NCI-H526 (cell line): ENCODE data around the gene ATP9B.

Source experiments
- DNase-seq, 2 experiments: peaks; one replicate each; lab custom pipeline; 2025; lab: John Stamatoyannopoulos, UW

Gene ATP9B

DNA sequence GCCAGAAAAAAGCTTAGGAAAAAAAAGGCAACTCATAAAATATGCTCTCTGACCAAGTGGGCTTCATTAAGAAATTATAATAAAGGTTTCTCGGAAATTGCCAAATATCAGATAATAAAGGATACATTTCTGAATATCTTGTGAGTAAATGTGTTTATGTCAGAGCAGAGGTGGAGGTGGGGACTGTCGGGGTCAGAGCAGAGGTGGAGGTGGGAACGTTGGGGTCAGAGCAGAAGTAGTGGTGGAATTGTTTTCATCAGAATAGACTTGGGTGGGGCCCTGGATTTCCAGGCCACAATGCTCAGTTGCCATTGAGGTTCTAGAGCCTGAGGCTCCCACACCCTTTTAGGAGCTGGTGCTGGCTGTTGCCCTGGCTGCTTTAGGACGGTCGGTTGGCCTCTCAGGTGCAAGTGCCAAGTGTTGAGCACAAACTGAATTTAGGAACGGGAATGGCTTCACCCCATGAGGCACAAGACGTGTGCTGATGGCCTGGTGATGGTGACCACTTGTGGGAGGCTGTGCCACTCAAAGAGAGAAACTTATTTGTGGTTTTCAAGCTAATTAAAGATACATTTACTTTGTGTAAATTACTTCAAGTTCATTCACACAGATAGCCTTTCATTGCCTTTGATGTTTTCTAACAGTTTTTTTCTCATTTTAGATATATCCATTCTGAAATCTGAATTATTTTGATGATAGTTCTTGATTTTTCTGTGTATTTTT is 131.5 kb downstream of the ATP9B start:
- no peak for DNase-seq

DNA sequence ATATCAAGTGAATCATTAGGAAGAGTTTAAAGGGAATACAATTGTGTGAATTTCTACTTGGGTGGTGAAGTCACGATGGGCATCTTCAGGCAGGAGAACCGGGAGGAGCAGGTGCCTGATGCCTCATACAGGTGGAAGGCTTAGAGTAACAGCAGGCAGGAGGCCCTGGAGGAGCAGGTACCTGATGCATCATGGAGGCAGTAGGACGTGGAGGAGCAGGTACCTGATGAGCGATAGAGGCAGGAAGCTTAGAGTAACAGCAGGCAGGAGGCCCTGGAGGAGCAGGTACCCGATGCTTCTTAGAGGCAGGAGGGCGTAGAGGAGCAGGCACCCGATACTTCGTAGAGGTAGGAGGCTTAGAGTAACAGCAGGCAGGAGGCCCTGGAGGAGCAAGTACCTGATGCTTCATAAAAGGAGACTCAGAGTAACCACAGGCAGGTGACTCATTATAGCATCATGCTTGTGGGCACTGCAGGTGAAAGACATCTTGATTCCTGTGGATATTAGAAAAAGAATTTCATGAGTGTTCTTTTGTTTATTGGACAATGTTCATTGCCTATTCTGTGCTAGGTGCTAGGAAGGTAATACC is 133.9 kb downstream of the ATP9B start:
- DNase-seq = no peak

DNA sequence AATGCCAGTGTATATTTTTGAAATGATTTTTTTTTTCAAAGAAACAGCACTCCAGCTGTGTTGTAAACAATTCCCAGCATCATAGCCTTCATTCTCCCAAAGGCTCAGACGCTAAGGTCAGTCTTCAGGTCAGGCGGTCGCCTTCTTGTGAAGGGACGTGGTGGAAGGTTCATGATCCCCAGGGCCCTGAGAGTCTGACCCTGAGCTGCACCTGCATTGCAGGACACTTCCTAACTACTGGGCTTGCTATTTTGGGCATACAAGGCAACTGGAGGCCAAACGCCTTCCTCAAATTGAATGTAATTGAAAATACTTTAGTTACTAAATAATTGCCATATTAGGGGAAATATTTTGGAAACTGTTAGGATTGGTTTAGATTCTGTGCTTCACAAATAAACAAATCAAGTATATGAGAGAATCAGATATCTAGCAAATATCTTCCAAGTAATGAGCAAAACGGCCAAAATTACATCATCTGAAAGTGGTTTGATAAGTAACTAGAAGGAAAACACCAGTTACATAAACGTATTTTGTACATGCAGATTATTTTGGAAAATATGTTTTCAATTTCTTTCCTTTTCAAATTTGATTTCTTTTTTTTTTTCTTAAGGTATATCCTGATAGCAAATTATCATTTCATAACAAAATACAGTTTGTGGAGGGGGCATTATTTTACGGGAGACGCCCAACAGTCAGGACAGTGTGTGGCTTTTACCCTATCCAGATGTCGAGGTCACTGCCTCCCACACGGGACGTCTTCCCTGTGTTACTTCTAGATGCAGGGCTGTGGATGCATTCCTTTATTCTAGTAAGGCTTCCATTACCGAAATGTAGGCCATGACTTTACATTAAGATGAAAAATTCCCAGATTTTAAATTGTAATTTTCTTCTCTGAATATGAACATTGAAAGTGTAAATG is 136.0 kb downstream of the ATP9B start:
- no peak for DNase-seq

DNA sequence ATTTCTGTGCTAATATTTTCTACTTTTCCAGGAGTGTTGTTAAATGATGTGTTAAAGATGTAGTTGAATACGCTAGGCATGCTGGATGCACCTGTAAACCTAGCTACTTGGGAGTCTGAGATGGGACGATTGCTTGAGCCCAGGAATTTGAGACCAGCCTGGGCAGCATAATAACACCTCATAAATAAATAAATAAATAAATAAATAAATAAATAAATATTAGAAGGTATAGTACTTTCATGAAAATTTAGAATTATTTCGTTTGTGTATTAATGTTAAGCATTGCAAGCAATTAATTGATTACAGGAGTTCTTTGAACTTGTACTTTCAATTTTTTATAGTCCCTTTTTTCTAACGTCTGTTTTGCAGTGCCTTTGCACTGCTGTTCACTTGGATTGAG is 137.2 kb downstream of the ATP9B start:
- no peak for DNase-seq

DNA sequence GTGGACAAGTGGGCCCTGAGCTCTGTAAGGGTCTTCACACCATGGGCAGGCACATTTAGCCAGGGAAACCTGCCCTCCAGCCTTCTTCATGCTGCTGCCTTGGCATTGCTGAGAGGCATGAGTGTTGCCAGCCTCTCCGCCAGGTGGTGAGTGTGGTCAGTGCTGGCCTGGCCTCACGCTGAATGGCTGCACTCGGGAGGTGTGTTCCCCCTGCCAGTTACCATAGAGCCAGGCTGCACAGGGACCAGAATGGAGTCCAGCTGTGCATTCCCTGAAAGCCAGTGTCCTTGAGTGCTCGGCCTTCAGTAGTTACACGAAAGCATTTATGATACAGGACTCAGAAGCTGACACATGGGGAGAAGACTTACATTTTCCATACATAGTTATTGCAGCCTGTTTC is 139.7 kb downstream of the ATP9B start:
- DNase-seq = no peak

DNA sequence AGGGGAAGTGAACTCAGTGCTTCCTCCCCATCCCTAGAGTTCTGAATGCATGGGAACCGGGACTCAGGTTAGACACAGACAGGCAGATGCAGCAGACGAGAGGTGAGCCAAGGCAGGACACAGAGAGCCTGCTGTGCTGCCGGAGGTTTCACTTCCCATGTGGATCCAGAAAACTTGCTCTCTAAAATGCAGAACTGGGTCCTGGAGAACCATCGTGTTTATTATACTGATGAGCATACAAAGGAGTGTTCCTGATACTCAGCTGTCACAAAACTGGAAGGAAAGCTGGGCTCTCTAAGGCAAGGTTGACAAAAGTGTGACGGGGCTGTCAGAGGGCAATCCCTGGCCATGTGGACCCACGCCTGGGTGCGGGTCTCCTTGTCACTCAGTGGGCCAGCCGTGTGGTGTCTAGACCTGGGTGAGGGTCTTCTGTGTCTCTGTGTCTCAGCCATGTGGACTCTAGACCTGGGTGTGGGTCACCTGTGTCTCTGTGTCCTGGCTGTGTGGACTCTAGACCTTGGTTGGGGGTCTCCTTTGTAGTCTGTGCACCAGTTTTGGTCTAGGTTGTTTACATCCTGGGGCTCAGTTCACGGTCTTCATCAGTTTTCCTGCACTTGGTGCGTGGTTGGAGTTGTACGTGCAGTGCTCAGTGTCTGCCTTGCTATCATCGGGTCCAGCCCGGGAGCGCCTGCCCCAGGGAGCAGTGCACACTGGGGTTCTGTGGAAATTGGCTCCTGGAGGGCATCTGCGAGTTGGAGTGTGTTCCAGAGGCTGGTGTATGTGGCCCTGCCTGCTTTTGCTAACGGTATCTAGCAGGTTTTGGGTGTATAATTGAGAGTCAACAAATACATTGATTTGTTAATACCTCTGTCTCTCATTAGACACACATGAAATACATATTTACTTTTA is 141.1 kb downstream of the ATP9B start:
- no peak for DNase-seq

DNA sequence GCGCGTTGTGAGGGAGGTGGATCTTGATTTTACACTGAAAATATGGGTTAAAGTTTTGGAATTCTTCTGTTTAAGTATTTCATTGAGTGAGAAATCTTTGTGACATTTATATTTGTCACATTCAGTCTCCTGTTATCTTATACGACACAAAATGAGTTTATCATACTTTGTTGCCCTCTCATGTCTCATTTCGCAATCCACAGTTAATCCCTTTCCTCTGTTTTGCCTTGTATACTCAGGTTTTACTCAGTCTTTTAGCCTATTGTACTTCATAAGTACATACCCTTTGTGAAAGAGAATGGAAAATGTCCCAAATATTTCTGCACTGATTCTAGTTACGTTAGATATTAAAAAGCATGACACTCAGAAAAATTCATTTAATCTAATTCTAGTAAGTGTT is 142.7 kb downstream of the ATP9B start:
- DNase-seq = no peak

DNA sequence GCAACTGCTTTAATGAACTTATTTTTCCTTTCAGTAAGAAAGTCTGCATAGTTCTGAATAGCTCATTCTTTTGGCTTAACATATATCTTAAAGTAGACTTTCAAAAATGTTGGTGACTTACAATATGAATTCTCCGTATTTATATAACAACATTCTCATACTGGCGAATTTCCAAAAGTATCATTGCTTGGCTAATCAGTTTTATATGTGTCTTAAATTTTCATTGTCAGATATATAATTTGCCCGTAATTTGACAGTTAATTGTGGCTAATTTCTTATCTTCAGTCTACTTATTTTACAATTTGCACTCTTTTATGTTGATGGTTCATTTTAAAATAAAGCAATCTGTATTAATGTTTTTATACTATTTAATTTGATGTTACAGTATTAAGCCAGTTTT is 144.9 kb downstream of the ATP9B start:
- no peak for DNase-seq

DNA sequence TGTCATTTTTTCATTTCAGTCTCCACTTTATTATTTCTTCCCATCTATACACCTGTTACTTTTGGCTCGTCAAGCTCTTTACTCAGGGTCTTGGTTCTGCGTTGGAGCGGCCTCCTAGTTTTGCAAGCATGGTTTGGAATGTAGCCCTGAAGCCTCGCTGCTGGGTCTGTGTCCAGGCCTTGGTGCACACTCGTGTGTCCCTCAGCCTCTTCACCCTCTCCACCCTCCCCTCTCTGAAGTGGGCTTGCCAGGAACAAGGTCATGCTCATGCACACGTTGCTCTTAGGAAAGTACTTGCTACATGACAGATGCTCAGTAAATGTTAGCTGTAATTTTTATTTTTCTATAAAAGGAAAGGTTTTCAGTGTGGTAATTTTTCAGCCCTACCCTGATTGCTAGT is 147.0 kb downstream of the ATP9B start:
- no peak for DNase-seq

DNA sequence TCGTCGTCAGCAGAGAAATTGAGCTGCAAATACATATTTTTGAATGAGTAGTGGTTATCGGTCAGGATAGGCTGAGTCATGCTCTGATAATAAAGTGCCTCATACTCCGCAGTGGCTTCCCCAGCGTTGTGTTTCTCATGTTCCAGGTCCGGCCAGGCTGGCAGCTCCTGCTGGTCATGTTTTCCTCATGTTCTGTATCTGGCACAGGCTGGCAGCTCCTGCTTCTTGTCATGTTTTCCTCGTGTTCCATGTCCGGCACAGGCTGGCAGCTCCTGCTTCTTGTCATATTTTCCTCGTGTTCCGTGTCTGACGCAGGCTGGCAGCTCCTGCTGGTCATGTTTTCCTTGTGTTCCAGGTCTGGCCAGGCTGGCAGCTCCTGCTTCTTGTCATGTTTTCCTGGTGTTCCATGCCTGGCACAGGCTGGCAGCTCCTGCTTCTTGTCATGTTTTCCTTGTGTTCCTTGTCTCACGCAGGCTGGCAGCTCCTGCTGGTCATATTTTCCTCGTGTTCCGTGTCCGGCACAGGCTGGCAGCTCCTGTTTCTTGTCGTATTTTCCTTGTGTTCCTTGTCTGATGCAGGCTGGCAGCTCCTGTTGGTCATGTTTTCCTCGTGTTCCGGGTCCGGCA is 148.9 kb downstream of the ATP9B start:
- no peak for DNase-seq

DNA sequence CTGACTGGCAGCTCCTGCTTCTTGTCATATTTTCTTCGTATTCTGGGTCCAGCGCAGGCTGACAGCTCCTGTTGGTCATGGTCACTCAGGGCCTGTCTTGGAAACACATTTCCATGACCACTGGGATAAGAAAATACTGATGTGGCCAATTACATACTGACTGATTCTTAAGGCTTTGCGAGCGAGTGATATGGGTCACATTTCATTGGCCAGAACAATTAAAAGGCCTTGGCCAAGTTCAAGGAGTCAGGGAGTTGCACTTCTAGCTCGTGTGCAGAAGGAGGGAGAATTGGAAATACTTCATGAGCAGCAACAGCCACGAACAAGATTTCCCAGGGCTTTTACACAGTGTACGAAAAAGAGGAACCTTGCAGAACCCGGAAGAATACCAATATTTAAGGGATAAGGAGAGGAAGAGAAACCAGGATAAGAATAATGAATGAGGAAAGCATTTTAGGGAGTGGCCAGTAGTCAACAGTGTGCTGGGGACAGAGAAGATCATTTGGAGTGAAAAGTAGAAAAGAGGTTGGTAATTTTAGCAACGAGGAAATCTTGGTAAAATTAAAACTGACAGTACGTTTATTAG is 149.5 kb downstream of the ATP9B start:
- DNase-seq = no peak

DNA sequence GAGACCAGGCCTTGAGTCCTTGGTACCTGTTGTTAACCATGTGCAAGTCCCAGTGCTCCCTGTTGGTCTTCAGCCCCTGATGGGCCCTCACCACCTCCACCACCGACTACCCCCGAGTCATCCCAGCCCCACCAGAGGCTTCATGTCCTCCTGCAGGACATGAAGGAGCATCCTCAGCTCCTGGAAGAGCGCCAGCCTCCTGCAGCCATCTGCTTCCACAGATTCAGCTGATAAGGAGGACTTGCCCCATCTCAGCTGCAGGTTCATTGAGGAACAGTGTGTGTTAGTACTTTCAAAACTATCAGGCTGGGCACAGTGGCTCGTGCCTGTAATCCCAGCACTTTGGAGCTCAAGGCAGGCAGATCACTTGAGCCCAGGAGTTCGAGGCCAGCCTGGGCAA is 151.9 kb downstream of the ATP9B start:
- no peak for DNase-seq

DNA sequence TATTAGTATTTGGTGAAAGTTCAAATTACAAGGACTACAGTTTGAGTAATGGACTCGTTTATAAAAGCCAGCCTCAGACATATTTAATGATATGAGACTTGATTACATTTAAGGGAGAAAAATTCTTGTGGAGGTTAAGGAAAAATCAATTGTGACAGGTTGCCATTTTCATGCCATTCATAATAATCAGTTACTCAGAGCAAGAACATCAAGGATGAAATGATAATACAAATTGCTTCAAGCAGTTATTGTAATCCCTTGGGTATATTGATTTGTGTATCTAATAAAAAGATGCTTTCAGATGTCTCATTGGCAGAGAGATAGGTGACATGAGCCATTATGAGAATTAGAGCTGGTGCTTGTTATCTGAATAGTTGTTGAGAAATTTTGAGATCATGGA is 153.6 kb downstream of the ATP9B start:
- no peak for DNase-seq

DNA sequence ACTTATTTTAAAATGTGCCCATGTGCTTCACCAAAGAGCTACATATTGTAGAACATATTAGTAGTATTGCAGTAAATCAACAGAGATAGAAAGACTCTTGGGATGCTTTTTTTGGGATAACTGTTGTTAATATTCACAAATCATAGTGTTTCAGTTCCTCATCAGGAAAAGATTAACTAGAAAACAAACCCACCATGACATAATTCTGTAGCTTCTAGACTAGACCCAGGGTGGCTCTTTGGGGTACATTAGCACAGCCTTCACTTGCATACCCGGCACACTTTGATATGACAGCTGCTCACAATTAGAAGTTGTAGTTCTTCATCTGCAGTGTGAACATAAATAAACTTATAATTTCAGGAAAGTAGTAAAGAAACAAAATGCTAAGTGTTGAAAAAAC is 154.2 kb downstream of the ATP9B start:
- no peak for DNase-seq

DNA sequence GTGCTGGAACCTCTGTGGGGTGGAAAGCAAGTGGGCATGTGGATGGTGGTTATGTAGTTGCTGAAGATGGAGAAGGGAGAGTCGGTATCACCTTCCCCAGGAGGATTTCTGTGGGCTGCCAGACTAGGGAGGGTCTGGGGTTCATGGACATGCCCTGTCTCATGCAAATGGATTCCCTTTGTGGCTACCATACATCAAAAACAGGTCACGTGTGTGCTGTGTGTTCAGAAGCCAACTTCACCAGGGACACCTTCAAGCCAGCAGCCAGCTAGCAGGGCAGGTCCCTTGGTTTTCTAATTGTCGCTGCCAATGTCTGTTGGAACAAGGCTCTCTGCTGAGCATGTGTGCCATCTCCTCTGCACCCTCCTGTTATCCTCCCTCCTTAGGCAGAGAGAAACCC is 155.2 kb downstream of the ATP9B start:
- no peak for DNase-seq

DNA sequence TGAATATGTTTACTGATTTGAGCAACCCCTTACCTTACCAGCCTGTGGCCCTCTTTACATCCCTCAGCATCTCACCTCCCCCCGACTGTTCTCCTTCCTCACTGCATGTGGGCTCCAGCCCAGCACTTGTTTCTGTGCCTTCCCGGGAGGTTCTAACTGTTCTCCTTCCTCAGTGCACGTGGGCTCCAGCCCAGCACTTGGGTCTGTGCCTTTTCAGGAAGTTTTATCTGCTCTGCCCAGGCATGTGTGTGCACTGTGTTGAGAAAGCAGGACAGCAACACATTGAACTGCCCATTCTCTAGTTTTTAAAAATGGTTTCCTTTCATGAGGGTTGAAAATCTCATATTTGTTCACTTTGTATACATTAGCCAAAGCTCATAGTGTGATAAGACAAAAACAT is 158.4 kb downstream of the ATP9B start:
- DNase-seq = no peak

DNA sequence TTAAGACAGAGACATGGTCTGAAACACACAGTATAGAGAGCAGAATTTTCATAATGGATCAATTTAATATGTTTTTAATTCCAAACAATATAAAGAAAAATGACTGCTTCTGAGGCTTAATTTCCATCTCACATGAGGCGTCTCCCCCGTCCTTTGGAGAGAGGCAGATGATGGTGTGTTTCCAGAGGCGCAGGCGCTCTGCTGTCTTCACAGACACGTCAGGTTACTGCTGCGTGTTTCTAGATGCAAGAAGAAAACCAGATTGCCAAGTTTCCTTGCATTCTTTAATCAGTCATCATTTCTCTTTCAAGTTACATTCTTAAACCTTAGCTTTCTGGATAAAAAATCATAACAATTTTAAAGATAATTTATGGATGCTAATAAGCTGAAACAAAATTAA is 160.2 kb downstream of the ATP9B start:
- no peak for DNase-seq

DNA sequence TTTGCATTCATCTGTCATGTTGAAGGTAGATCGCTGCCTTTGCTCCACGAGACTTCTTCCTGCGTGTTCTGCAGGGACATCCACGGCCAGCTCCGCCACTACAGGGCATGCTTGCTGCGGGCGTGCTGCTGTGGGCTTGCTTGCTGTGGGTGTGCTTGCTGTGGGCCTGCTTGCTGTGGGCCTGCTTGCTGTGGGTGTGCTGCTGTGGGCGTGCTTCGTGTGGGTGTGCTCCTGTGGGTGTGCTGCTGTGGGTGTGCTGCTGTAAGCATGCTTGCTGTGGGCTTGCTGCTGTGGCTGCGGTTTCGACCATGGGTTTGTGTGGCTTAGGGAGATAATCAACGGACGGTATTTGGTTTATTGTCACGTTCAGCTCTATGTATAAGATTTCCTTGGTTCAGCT is 165.2 kb downstream of the ATP9B start:
- no peak for DNase-seq

DNA sequence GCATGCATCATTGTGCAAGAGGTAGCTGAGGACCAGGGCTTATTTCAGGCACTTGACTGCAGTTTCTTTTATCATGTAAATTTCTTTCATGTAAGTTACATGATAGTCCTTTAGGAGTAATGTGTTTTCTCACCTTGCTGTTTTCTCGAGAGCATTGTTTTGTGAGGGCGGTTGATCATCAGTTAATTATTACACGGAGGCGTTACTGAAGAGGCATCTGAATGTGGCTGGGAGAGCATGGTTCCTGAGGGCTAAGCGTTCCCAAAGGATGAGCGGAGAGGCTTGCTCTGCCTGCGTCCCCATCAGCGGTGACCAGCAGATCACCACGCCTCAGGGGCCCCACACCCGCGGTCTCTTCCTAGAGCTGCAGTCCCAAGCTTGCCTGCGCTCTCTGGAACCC is 170.4 kb downstream of the ATP9B start:
- DNase-seq = no peak

DNA sequence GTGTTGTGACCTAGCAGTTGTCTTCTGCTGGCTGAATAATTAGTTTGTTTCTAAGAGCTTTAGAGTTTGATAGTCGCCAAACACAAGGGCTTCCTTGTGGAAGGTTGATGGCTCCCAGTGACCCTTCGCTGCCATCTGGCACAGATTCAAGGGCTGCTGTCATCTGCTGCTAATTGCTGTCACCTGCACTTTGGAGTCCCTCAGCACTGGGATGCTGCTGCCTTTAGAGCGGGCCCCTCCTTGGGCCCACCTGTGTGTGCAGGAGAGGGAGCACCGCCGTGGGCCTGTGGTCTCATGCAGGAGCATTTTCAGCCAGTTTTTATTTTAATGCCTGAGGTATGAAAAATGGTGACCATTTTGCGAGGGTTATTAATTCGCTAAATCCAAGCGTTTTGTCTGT is 172.6 kb downstream of the ATP9B start:
- DNase-seq = no peak

DNA sequence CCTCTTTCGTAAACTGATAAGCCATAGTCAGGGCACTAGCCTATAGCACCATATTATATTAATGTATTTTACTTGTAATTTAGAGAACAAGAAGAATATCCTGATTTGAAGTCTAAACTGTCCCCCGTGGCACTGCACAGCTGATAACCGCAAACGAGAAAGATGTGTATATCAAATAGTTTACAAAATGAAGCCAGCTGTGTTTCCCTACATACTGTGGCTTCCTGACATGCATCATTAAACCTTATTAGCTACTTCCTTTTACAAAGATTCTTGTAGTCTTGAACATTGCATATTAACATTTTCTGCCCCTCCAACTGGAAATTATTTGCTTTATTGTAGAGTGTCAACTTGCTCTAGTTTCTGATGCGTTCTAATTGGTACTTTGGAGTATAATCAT is 173.1 kb downstream of the ATP9B start:
- no peak for DNase-seq
